Heart right ventricle (tissue), 16 donors: ENCODE data around the gene CD37. TPM values are rescaled to one million over a fixed set of nuclear protein-coding genes. Genes with fewer than 3 reads are reported as not detected.

Experiments used
- ATAC-seq, 8 donors: fragments of 200-7000 bp; cut with Tn5 transposase; one replicate each; pipeline ENCODE4 v1.9.1; 2020; ENCODE audit warnings: mild to moderate bottlenecking in 8 of 8, moderate library complexity in 8 of 8, moderate number of reproducible peaks in 1 of 8
- DNase-seq, 2 donors: peaks; one replicate each; pipeline ENCODE4 v3.0.0-alpha.2; 2020
- H3K27ac ChIP-seq, 10 donors: fragments of 200-600 bp; sonication (generic) in 2 of 10; one replicate each; pipeline versions ENCODE4 v1.5.0 to v1.8.0; 2020 to 2022; ENCODE audit warnings: mild to moderate bottlenecking in 3 of 10
- H3K27me3 ChIP-seq, 7 donors: fragments of 200-600 bp; one replicate each; pipeline ENCODE4 v1.8.0; 2021 to 2022; ENCODE audit warnings: mild to moderate bottlenecking in 2 of 7
- H3K36me3 ChIP-seq, 9 donors: fragments of 200-600 bp; sonication (generic) in 1 of 9; one replicate each; pipeline versions ENCODE4 v1.5.0 to v1.8.0; 2020 to 2022; ENCODE audit warnings: mild to moderate bottlenecking in 2 of 9
- H3K4me1 ChIP-seq, 9 donors: fragments of 200-600 bp; sonication (generic) in 1 of 9; one replicate each; pipeline versions ENCODE4 v1.5.0 to v1.8.0; 2020 to 2022; ENCODE audit warnings: mild to moderate bottlenecking in 4 of 9
- H3K4me3 ChIP-seq, 10 donors: fragments of 200-600 bp; sonication (generic) in 2 of 10; one replicate each; pipeline versions ENCODE4 v1.5.0 to v1.8.0; 2020 to 2022; ENCODE audit warnings: mild to moderate bottlenecking in 7 of 10, moderate library complexity in 2 of 10
- H3K9me3 ChIP-seq, 11 donors: fragments of 200-600 bp in 10 of 11; sonication (generic) in 2 of 11; one replicate each; pipeline versions ENCODE4 v1.5.0 to v1.8.0; 2013 to 2022; ENCODE audit warnings: mild to moderate bottlenecking in 2 of 11, control low read depth in 1 of 11, moderate library complexity in 1 of 11
- CTCF ChIP-seq, 9 donors: fragments of 200-600 bp; sonication (generic) in 2 of 9; IDR thresholded peaks; one replicate each; pipeline versions ENCODE4 v1.5.0 to v1.8.0; 2021 to 2022; ENCODE audit warnings: antibody characterized with exemption in 9 of 9, mild to moderate bottlenecking in 5 of 9, moderate library complexity in 1 of 9
- WGBS, 2 donors: extraction: QIAGEN DNeasy Blood & Tissue Kit; methylation state at CpG; one replicate each; pipeline ENCODE4 v1.1.7; 2013; ENCODE audit warnings: inconsistent platforms in 1 of 2; 5-methylcytosine and 5-hydroxymethylcytosine counted together
- intact Hi-C, 10 donors: fragments of 100-400 bp; cut with DNase I; formaldehyde crosslinking; loops; one replicate each; pipeline versions ENCODE4 v1.11.1 to v1.14.2; 2022
- microRNA-seq, 2 donors: library from miRNA; unstranded; fragments of <30 nt; microRNA quantifications; one replicate each; pipeline ENCODE4 v1.2.0, GENCODE V29; 2021
- polyA plus RNA-seq, 2 donors: library from polyadenylated mRNA; stranded (reverse); fragments of 200-250 nt; gene quantifications; one replicate each; pipeline ENCODE4 v1.2.3, GENCODE V29; 2013
- total RNA-seq, 10 donors: library from RNA; stranded (reverse); fragmentation: NEBNext Ultra II Directional in 3 of 10; extraction: Animal tissue kit (Norgen Biotek cat#: 25700) in 3 of 10; gene quantifications; one replicate each; pipeline versions ENCODE4 v1.2.1 to v1.2.4, GENCODE V29; 2021 to 2023
- donor health status: Arrhythmogenic right ventricular cardiomyopathy.
- donor health status: ischemic (EF 13 %, LVEDD 7.1; RV severe dilation, severe dysfunction).
- donor health status: healthy with polysubstance abuse.
- donor health status: DM: no; HTN: yes; CAD: no.
- donor health status: DM: no; HTN: no; CAD: no.
- donor health status: ischemic (EF 25% LVEDD 6.9; RV normal size, moderate dysfunction).
- donor health status: ischemic (EF 25% LVEDD 5.7; RV mildly dilated, moderate dysfunction).
- donor health status: healthy.
- donor health status: DM: yes; HTN: yes; CAD: no.
- donor health status: Ischemic cardiomyopathy.
- donor health status: ischemic (EF 35%, LVEDD 5.7; RV mildly dilated, moderate dysfunction).
- donor health status: nonischemic (EF 11% LVEDD 7.7; RV severe dilation, severe dysfunction).
- donor health status: DM: yes; HTN: yes; CAD: no.
- donor health status: PGD.
- donor health status: ischemic (EF 29% LVEDD 5.4; RV normal size, mild dysfunction).
- donor health status: nonischemic (EF 23%, LVEDD 6.1; RV moderate dilation, normal function).

The CD37 gene
- total and polyA plus RNA-seq, 12 donors = 2.0 to 34.2 (median 3.5) TPM

GRCh38 chr19:49389406-49389805 lies 54.2 kb downstream of the CD37 start:
- H3K27me3 ChIP-seq = peaks cover 0 to 39% (median 5%) of the 10 kb centered on the region in 7 donors
- ATAC-seq (no peak), DNase-seq (no peak)
- TF ChIP-seq CTCF (IDR thresholded peaks at IDR 0.05) = no peak
- H3K4me3 ChIP-seq = no peak overlapping the region
- H3K27ac ChIP-seq = no peak overlapping the region
- WGBS, 2 donors = 87 to 89% methylated on average over 20 of the region's 20 CpGs
- intact Hi-C loops = no loop called here
- H3K36me3 ChIP-seq = no peaks in the 10 kb centered on the region
- peaks cover 0 to 6% (median 0%) of the 10 kb centered on the region in 9 donors for H3K4me1 ChIP-seq
- H3K9me3 ChIP-seq = no peaks in the 10 kb centered on the region

Small RNA genes within 50 kb of the gene (microRNA-seq; reads per million reads assigned to microRNA genes)
- gene MIR4324 = 0 reads per million in 2 donors

Other genes starting within 250 kb of the CD37 start
- 100 to 1,000 TPM in 3 of 10 donors, 10 to 100 TPM in 7; 75.2 to 157 (median 88.4) TPM for gene SNRNP70, start 250.0 kb upstream of the CD37 start, total RNA-seq
- 100 to 1,000 TPM; 114 to 330 TPM for gene SNRNP70, start 250.0 kb upstream of the CD37 start, polyA plus RNA-seq
- gene LIN7B, start 221.0 kb upstream of the CD37 start, total RNA-seq = 10 to 100 TPM; 17.6 to 26.7 (median 23.0) TPM
- gene LIN7B, start 221.0 kb upstream of the CD37 start, polyA plus RNA-seq = 10 to 100 TPM; 25.9 to 38.5 TPM
- 1 to 10 TPM in 5 of 10 donors, under 1 TPM in 5; 0.64 to 2.3 (median 1.0) TPM for gene C19orf73, start 216.3 kb upstream of the CD37 start, total RNA-seq
- 1 to 10 TPM; 1.9 to 5.4 TPM for gene C19orf73, start 216.3 kb upstream of the CD37 start, polyA plus RNA-seq
- 1 to 10 TPM; 3.6 to 7.0 (median 5.8) TPM for gene PPFIA3, start 215.9 kb upstream of the CD37 start, total RNA-seq
- gene PPFIA3, start 215.9 kb upstream of the CD37 start, polyA plus RNA-seq = 10 to 100 TPM; 15.4 to 16.7 TPM
- 1,000 to 10,000 TPM in 6 of 10 donors, 100 to 1,000 TPM in 4; 901 to 1,557 (median 1,052) TPM for gene HRC, start 180.0 kb upstream of the CD37 start, total RNA-seq
- gene HRC, start 180.0 kb upstream of the CD37 start, polyA plus RNA-seq = 100 to 1,000 TPM; 331 to 710 TPM
- 10 to 100 TPM; 21.7 to 38.5 (median 33.0) TPM for gene TRPM4, start 177.6 kb upstream of the CD37 start, total RNA-seq
- 100 to 1,000 TPM in 1 of 2 donors, 10 to 100 TPM in 1; 20.4 to 100 TPM for gene TRPM4, start 177.6 kb upstream of the CD37 start, polyA plus RNA-seq
- 1 to 10 TPM in 2 of 10 donors, under 1 TPM in 8; 0.25 to 1.0 (median 0.77) TPM for gene SLC6A16, start 10.2 kb upstream of the CD37 start, total RNA-seq
- gene SLC6A16, start 10.2 kb upstream of the CD37 start, polyA plus RNA-seq = 1 to 10 TPM in 1 of 2 donors, under 1 TPM in 1; 0.13 to 3.1 TPM
- gene TEAD2, start 27.0 kb downstream of the CD37 start, total RNA-seq = 10 to 100 TPM; 34.1 to 67.8 (median 45.1) TPM
- 10 to 100 TPM; 43.5 to 50.5 TPM for gene TEAD2, start 27.0 kb downstream of the CD37 start, polyA plus RNA-seq
- gene DKKL1, start 28.5 kb downstream of the CD37 start, total RNA-seq = under 1 TPM in 3 of 10 donors, not detected in 7; 0.22 to 0.54 (median 0.26) TPM
- under 1 TPM in 1 of 2 donors, not detected in 1; 0.20 TPM for gene DKKL1, start 28.5 kb downstream of the CD37 start, polyA plus RNA-seq
- gene KASH5, start 52.8 kb downstream of the CD37 start, total RNA-seq = not detected
- gene KASH5, start 52.8 kb downstream of the CD37 start, polyA plus RNA-seq = not detected
- not detected for gene PTH2, start 88.0 kb downstream of the CD37 start, total RNA-seq
- gene PTH2, start 88.0 kb downstream of the CD37 start, polyA plus RNA-seq = not detected
- not detected for gene GFY, start 90.0 kb downstream of the CD37 start, total RNA-seq
- gene GFY, start 90.0 kb downstream of the CD37 start, polyA plus RNA-seq = under 1 TPM in 1 of 2 donors, not detected in 1; 0.13 TPM
- 1 to 10 TPM in 4 of 10 donors, under 1 TPM in 6; 0.17 to 2.3 (median 0.86) TPM for gene SLC17A7, start 106.1 kb downstream of the CD37 start, total RNA-seq
- gene SLC17A7, start 106.1 kb downstream of the CD37 start, polyA plus RNA-seq = 1 to 10 TPM in 1 of 2 donors, under 1 TPM in 1; 0.88 to 2.0 TPM
- 10 to 100 TPM; 15.7 to 42.1 (median 25.7) TPM for gene PIH1D1, start 116.4 kb downstream of the CD37 start, total RNA-seq
- gene PIH1D1, start 116.4 kb downstream of the CD37 start, polyA plus RNA-seq = 10 to 100 TPM; 32.5 to 60.0 TPM
- gene ALDH16A1, start 117.8 kb downstream of the CD37 start, total RNA-seq = 10 to 100 TPM in 3 of 10 donors, 1 to 10 TPM in 7; 4.4 to 14.9 (median 7.4) TPM
- 10 to 100 TPM; 17.8 to 19.9 TPM for gene ALDH16A1, start 117.8 kb downstream of the CD37 start, polyA plus RNA-seq
- 10 to 100 TPM in 1 of 10 donors, 1 to 10 TPM in 9; 1.6 to 14.8 (median 3.1) TPM for gene FLT3LG, start 138.8 kb downstream of the CD37 start, total RNA-seq
- 10 to 100 TPM in 1 of 2 donors, 1 to 10 TPM in 1; 4.2 to 14.0 TPM for gene FLT3LG, start 138.8 kb downstream of the CD37 start, polyA plus RNA-seq
- 1,000 to 10,000 TPM; 1,171 to 1,844 (median 1,328) TPM for gene RPL13A, start 152.2 kb downstream of the CD37 start, total RNA-seq
- 1,000 to 10,000 TPM; 1,376 to 2,740 TPM for gene RPL13A, start 152.2 kb downstream of the CD37 start, polyA plus RNA-seq
- 1,000 to 10,000 TPM in 4 of 10 donors, 100 to 1,000 TPM in 6; 739 to 1,152 (median 854) TPM for gene RPS11, start 161.0 kb downstream of the CD37 start, total RNA-seq
- gene RPS11, start 161.0 kb downstream of the CD37 start, polyA plus RNA-seq = 1,000 to 10,000 TPM; 2,102 to 3,642 TPM
- 100 to 1,000 TPM in 2 of 10 donors, 10 to 100 TPM in 8; 49.0 to 175 (median 71.4) TPM for gene FCGRT, start 177.3 kb downstream of the CD37 start, total RNA-seq
- 10 to 100 TPM; 63.2 to 83.6 TPM for gene FCGRT, start 177.3 kb downstream of the CD37 start, polyA plus RNA-seq
- gene RCN3, start 192.6 kb downstream of the CD37 start, total RNA-seq = 10 to 100 TPM in 2 of 10 donors, 1 to 10 TPM in 8; 4.7 to 23.4 (median 6.1) TPM
- 10 to 100 TPM; 23.6 to 38.3 TPM for gene RCN3, start 192.6 kb downstream of the CD37 start, polyA plus RNA-seq
- 10 to 100 TPM; 38.0 to 53.9 (median 45.1) TPM for gene NOSIP, start 245.2 kb downstream of the CD37 start, total RNA-seq
- 100 to 1,000 TPM in 1 of 2 donors, 10 to 100 TPM in 1; 82.6 to 120 TPM for gene NOSIP, start 245.2 kb downstream of the CD37 start, polyA plus RNA-seq
- 1 to 10 TPM in 1 of 10 donors, under 1 TPM in 9; 0.34 to 1.0 (median 0.57) TPM for gene PRRG2, start 245.9 kb downstream of the CD37 start, total RNA-seq
- 1 to 10 TPM; 1.1 to 2.4 TPM for gene PRRG2, start 245.9 kb downstream of the CD37 start, polyA plus RNA-seq